Body of pancreas (tissue), 4 donors: ENCODE measurements around the gene TCF7. TPM values are rescaled to one million over a fixed set of nuclear protein-coding genes. Genes with fewer than 3 reads are reported as not detected.

Source experiments
- ATAC-seq: fragments of 150-250 bp; one replicate; pipeline ENCODE4 v1.9.1; 2016
- DNase-seq, 4 donors: peaks; one replicate each; pipeline ENCODE4 v3.0.0-alpha.2; 2019
- H3K27ac ChIP-seq, 4 donors: fragments of 200-600 bp; sonication (generic); 1 replicate in 3 of 4; 2 replicates in 1 of 4; pipeline versions ENCODE4 v1.5.1 to v1.6.1; 2016 to 2019; ENCODE audit warnings: mild to moderate bottlenecking in 1 of 4, mixed read lengths in 1 of 4, moderate library complexity in 1 of 4
- H3K27me3 ChIP-seq, 2 donors: fragments of 200-600 bp; sonication (generic); one replicate each; pipeline ENCODE4 v1.6.0; 2016; ENCODE audit warnings: mild to moderate bottlenecking in 1 of 2
- H3K36me3 ChIP-seq, 2 donors: fragments of 200-600 bp; sonication (generic); replicated peaks in 1 of 2; 2 replicates each; pipeline ENCODE4 v1.5.1; 2016; ENCODE audit warnings: low read depth in 2 of 2; ENCODE audit not compliant: insufficient read depth in 1 of 2
- H3K4me1 ChIP-seq: fragments of 200-600 bp; sonication (generic); one replicate; pipeline ENCODE4 v1.6.0; 2016
- H3K4me3 ChIP-seq, 2 donors: fragments of 200-600 bp; sonication (generic); 1 replicate in 1 of 2; 2 replicates in 1 of 2; pipeline ENCODE4 v1.5.1; 2016 to 2019
- H3K9me3 ChIP-seq, 3 donors: fragments of 200-600 bp; sonication (generic); 1 replicate in 2 of 3; 2 replicates in 1 of 3; pipeline ENCODE4 v1.5.1; 2016
- POLR2A ChIP-seq, 3 donors: fragments of 450-650 bp; IDR thresholded peaks; one replicate each; pipeline ENCODE4 v1.6.1; 2016; ENCODE audit warnings: antibody characterized with exemption in 3 of 3, mild to moderate bottlenecking in 2 of 3
- WGBS, 2 donors: methylation state at CpG; one replicate each; pipeline ENCODE4 v1.1.5; 2017; 5-methylcytosine and 5-hydroxymethylcytosine counted together
- intact Hi-C: fragments of 100-400 bp; cut with DNase I; formaldehyde crosslinking; loops from one replicate; pipeline ENCODE4 v1.15.1; 2023
- total RNA-seq, 2 donors: library from RNA; depleted of rRNA; stranded (reverse); fragments of >200 nt; gene quantifications; one replicate each; pipeline ENCODE4 v1.1.0, GENCODE V29; 2016
- TF ChIP-seq, protein P1 (sequence below), 7 experiments: fragments of 450-650 bp in 4 of 7; fragments of 200-600 bp in 3 of 7; sonication (generic) in 3 of 7; IDR thresholded peaks; one replicate each; pipeline ENCODE4 v1.5.1; 2016 to 2019; ENCODE audit warnings: antibody characterized with exemption in 7 of 7

Gene TCF7
- total RNA-seq, 2 donors from 2014 or later: 6.3 to 9.1 TPM

DNA sequence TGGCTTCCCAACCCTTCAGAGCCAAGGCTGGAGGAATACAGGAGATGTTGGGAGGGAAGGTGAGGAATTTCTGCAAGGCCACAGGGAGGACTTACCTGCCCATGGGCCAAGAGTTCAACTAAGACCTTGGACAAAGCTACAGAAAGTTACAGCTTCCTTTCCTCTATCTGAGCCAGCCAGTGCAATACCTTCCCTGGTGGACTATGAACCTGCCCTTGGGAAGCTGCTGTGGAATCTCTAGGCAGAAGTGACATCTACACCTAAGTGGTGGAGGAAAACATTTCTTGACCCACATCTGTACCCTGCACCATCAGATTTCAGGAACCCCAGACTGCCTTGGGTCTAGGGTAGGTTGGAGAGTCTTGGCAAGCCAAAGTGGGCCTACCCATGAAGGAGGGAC is 69.0 kb downstream of the TCF7 start:
- TF ChIP-seq, protein P1, sequence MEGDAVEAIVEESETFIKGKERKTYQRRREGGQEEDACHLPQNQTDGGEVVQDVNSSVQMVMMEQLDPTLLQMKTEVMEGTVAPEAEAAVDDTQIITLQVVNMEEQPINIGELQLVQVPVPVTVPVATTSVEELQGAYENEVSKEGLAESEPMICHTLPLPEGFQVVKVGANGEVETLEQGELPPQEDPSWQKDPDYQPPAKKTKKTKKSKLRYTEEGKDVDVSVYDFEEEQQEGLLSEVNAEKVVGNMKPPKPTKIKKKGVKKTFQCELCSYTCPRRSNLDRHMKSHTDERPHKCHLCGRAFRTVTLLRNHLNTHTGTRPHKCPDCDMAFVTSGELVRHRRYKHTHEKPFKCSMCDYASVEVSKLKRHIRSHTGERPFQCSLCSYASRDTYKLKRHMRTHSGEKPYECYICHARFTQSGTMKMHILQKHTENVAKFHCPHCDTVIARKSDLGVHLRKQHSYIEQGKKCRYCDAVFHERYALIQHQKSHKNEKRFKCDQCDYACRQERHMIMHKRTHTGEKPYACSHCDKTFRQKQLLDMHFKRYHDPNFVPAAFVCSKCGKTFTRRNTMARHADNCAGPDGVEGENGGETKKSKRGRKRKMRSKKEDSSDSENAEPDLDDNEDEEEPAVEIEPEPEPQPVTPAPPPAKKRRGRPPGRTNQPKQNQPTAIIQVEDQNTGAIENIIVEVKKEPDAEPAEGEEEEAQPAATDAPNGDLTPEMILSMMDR (IDR thresholded peaks at IDR 0.05): no peak
- no peak for TF ChIP-seq POLR2A (IDR thresholded peaks at IDR 0.05)

DNA sequence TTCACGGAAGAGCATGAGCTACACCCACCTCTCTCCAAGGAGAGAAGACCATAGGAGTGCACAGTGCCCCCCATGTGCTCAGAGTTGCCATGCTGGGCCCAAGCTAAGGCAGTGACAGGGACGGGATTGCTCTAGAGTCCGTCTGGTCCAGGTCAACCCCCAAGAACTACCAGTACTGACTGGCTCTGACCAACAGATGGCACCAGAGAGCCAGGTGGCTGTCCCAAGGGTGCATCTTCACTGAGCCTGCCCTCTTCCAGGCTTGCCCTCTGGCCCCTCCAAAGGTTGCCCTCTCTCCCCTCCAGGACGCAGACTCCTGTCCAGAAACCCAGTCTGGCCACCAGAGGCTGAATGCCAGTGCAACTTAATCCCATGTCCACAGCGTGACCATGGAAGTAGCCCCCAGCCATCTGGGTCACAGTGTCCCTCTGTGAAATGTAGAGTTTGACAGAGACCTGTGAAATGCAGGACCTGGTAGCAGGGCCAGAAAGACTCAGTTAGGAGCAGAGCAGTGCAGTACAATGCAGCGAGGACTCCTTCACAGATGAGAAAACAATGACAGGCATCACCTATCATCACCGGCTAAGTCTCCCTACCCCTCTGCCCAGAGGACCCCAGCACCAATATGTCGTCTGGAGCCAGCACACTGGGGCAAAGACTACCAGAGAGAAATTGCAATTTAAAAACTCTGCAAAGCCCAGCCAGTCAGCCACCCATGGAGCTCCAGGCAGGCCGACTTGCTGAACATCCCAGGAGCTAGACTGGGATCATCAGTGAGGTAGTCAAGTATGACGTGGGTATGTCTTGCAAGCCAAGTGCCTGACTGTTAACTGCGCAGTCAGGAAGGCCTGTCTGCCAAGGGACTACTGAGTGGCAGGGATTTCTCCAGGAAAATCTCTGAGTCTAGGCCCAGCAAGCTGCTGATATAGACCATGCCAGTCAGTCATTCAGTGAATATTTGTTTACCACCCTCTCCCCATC is 70.0 kb downstream of the TCF7 start:
- H3K4me3 ChIP-seq: no peak overlapping the region
- no peak for TF ChIP-seq POLR2A (IDR thresholded peaks at IDR 0.05)
- TF ChIP-seq, protein P1 (IDR thresholded peaks at IDR 0.05): peak; percentile 82 to 92 (median 87)
- no peaks in the 10 kb centered on the region for H3K36me3 ChIP-seq
- intact Hi-C loops: loop anchor here (5.0 kb wide), 1 partner anchor 103 kb away; no protein-coding TSS in a partner anchor
- no peak overlapping the region for H3K27ac ChIP-seq
- 48 to 53% methylated on average over 3 to 11 of the region's 11 CpGs for WGBS, 2 donors
- H3K9me3 ChIP-seq: no peaks in the 10 kb centered on the region
- peak; percentile 76 for ATAC-seq
- peaks cover 26% of the 10 kb centered on the region for H3K4me1 ChIP-seq
- DNase-seq: peak; percentile 70 to 74 (median 72)
- H3K27me3 ChIP-seq: no peaks in the 10 kb centered on the region

More for the DNA sequence above, 69.0 kb downstream of the TCF7 start:
- ATAC-seq: no peak
- H3K27ac ChIP-seq: no peak overlapping the region
- peaks cover 16% of the 10 kb centered on the region for H3K4me1 ChIP-seq
- DNase-seq: no peak
- no peak overlapping the region for H3K4me3 ChIP-seq
- intact Hi-C loops: loop anchor here (5.0 kb wide), 1 partner anchor 104 kb away; no protein-coding TSS in a partner anchor
- no peaks in the 10 kb centered on the region for H3K9me3 ChIP-seq
- H3K27me3 ChIP-seq: no peaks in the 10 kb centered on the region
- no peaks in the 10 kb centered on the region for H3K36me3 ChIP-seq

DNA sequence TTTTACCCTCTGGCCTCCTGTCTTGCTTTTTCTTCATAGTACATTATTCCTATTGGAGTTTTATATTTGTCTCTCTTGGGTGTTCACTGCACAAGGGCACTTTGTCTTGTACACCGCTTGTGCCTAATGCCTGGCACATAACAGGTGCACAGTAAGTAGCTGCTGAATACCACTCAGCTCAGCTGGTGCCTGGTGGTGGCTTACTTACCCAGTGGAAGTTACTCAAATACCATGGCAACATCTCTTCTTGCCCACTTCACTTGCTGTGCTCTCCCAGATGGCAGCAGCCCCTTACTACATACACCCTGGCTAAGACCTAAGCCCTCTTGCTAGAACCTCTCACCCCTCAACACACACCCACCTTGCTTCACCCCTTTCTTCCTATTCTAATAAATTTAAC is 73.6 kb downstream of the TCF7 start:
- Histone ChIP-seq H3K4me3 (no peak overlapping the region), H3K27me3 (no peaks in the 10 kb centered on the region), H3K4me1 (peaks cover 26% of the 10 kb centered on the region), H3K9me3 (no peaks in the 10 kb centered on the region), H3K36me3 (no peaks in the 10 kb centered on the region), H3K27ac (peak overlapping the region in 3 of 4 donors; percentile 14 to 58 (median 56))
- ATAC-seq (no peak), DNase-seq (no peak)
- intact Hi-C loops: no loop called here
- WGBS, 2 donors: 50 to 85% methylated on average over 1 of the region's 1 CpG
- TF ChIP-seq, protein P1 (IDR thresholded peaks at IDR 0.05): no peak
- TF ChIP-seq POLR2A (IDR thresholded peaks at IDR 0.05): no peak

DNA sequence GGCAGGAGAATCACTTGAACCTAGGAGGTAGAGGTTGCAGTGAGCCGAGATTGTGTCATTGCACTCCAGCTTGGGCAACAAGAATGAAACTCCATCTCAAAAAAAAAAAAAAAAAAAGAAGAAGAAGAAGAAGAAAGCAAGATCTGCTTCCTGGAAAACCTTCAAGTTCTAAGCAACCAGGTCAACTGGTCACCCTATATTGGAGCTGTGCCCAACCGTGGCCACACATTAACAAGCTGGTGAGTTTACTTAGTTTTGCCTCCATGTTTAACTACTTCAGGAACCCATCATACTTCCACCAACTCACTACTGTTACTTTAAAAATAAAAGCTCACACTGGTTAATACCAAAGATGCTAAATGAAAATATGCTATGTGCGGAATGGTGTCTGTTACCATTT is 74.5 kb downstream of the TCF7 start:
- Histone ChIP-seq H3K9me3 (no peaks in the 10 kb centered on the region), H3K4me1 (peaks cover 26% of the 10 kb centered on the region), H3K4me3 (no peak overlapping the region), H3K27ac (peak overlapping the region in 1 of 4 donors; percentile 56), H3K36me3 (no peaks in the 10 kb centered on the region), H3K27me3 (no peaks in the 10 kb centered on the region)
- ATAC-seq (no peak), DNase-seq (peak in 3 of 4 donors; percentile 21 to 60 (median 53))
- TF ChIP-seq, protein P1 (IDR thresholded peaks at IDR 0.05): no peak
- TF ChIP-seq POLR2A (IDR thresholded peaks at IDR 0.05): no peak
- 65 to 68% methylated on average over 3 of the region's 3 CpGs for WGBS, 2 donors
- intact Hi-C loops: no loop called here
